Measurements from ENCODE around the gene NRXN3. TPM values are rescaled to one million over a fixed set of nuclear protein-coding genes. Genes with fewer than 3 reads are reported as not detected.

The NRXN3 gene
- total and polyA plus RNA-seq, 7 donors, result 0.06 to 0.74 (median 0.15) TPM

DNA sequence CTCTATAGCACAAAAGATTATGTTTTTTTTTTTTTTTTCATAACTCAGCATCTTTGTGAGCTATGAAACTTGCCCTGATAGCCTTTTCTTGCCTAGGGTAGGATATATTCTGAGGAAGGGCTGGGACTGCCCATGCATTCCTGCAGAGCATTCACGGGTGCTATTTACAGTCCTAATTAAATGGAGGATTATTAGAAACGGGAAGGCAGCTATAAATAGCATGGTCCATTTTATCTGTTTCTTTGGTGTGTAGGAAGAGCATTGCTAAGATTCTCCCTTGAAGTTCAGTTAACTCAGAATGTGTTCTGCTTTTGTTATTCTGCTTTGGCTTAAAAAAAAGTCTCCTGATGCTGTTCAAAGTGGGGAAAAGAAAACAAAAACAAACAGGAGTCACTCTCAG, 1410.2 kb downstream of the NRXN3 start:
- WGBS, 3 donors, result 0 to 8% (median 8%) methylated on average over 2 of the region's 2 CpGs
- intact Hi-C loops (cut with DNase I), result no loop called here
- no peak for ATAC-seq

DNA sequence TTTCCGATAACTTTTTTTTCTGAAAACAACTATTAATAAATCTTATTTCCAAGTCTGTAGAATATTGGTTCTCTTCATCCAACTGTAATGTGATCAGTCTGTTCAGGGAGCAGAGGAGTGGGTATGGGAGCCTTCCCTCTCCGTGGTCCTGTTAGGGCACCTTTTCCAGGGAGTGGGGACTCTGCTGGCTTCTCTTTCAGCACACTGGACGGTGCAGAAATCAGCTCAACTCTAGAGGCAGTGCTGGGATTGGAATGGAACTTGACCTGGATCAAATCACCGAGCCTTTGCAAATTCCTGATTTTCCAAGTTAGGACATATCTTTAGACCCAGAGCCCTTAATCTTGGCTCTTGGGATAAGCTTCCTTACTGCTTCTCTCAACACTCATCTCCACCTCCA, 1410.7 kb downstream of the NRXN3 start:
- Histone ChIP-seq H3K27ac (no peak overlapping the region), H3K9me3 (no peaks in the 10 kb centered on the region), H3K4me1 (peaks cover 1% of the 10 kb centered on the region), H3K36me3 (ENCODE audit: insufficient read depth in 1 of 2, low read depth in 1 of 2) (no peaks in the 10 kb centered on the region), H3K4me3 (no peak overlapping the region), H3K27me3 (ENCODE audit: insufficient read depth in 3 of 3, low read length in 2 of 3) (no peaks in the 10 kb centered on the region)
- intact Hi-C loops (cut with DNase I), result no loop called here
- TF ChIP-seq, protein P1, sequence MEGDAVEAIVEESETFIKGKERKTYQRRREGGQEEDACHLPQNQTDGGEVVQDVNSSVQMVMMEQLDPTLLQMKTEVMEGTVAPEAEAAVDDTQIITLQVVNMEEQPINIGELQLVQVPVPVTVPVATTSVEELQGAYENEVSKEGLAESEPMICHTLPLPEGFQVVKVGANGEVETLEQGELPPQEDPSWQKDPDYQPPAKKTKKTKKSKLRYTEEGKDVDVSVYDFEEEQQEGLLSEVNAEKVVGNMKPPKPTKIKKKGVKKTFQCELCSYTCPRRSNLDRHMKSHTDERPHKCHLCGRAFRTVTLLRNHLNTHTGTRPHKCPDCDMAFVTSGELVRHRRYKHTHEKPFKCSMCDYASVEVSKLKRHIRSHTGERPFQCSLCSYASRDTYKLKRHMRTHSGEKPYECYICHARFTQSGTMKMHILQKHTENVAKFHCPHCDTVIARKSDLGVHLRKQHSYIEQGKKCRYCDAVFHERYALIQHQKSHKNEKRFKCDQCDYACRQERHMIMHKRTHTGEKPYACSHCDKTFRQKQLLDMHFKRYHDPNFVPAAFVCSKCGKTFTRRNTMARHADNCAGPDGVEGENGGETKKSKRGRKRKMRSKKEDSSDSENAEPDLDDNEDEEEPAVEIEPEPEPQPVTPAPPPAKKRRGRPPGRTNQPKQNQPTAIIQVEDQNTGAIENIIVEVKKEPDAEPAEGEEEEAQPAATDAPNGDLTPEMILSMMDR (IDR thresholded peaks at IDR 0.05), result no peak
- DNase-seq, result no peak
- no peak for ATAC-seq
- 49 to 55% (median 50%) methylated on average over 4 of the region's 4 CpGs for WGBS, 3 donors

More for the DNA sequence above, 1410.2 kb downstream of the NRXN3 start:
- Histone ChIP-seq H3K9me3 (no peaks in the 10 kb centered on the region), H3K27me3 (ENCODE audit: insufficient read depth in 3 of 3, low read length in 2 of 3) (no peaks in the 10 kb centered on the region), H3K27ac (no peak overlapping the region), H3K4me3 (no peak overlapping the region), H3K4me1 (peaks cover 4% of the 10 kb centered on the region), H3K36me3 (ENCODE audit: insufficient read depth in 1 of 2, low read depth in 1 of 2) (no peaks in the 10 kb centered on the region)
- DNase-seq, result no peak
- TF ChIP-seq, protein P1 (IDR thresholded peaks at IDR 0.05), result no peak

DNA sequence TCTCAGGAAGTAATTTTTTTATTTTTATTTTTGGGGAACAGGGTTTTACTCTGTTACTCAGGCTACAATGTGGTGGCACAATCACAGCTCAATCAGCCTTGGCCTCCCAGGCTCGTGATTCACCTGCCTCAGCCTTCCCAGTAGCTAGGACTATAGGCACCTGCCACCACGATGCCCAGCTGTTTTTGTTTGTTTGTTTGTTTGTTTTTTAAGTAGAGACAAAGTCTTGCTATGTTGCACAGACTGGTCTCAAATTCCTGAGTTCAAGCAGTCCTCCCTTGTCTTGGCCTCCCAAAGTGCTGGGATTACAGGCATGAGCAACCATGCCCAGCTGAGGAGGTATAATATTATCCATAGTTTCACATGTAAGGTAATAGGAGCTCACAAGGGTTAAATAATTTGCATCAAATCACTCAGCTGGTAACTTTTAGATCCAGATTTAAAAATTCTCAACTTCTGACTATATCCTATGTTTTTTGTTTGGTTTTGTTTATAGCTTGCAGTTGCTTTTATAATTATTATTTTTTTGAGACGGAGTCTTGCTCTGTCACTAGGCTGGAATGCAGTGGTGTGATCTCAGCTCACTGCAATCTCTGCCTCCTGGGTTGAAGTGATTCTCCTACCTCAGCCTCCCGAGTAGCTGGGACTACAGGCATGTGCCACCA, 1411.9 kb downstream of the NRXN3 start:
- Histone ChIP-seq H3K36me3 (ENCODE audit: insufficient read depth in 1 of 2, low read depth in 1 of 2) (no peaks in the 10 kb centered on the region), H3K4me3 (no peak overlapping the region), H3K27ac (no peak overlapping the region), H3K4me1 (no peaks in the 10 kb centered on the region), H3K27me3 (ENCODE audit: insufficient read depth in 3 of 3, low read length in 2 of 3) (no peaks in the 10 kb centered on the region), H3K9me3 (no peaks in the 10 kb centered on the region)
- intact Hi-C loops (cut with DNase I), result no loop called here
- ATAC-seq (no peak), DNase-seq (no peak)
- 61 to 86% (median 71%) methylated on average over 4 of the region's 4 CpGs for WGBS, 3 donors
- TF ChIP-seq, protein P1 (IDR thresholded peaks at IDR 0.05), result no peak

DNA sequence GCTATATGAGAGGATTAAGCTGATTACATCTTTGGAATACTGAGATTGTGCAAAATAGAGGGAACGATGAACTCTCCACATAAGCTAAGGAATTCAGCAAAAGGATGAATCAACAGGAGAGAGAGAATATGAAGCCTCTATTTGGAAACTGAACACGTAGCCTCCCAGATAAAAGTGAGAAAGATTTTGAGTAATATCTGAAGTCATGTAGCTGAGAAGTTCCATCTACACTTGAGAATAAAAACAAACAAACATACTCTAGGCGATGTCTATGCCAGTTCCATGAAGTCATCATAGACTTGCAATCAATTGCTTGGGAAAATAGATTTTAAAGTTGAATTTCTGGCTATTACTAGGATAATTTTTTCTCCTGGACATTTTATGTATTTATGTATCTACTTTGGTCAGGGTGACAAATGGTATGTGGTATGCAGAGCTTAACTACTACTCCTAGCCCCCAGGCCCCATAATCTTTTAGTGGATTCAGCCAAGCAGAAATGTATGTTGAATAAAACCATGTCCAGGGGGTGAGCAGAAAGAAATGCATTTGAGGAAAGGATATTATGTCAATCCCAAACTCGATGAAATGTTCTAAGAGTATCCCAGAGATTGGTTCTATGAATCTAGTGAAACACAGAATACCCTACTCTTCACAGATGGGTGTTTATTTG, 1413.7 kb downstream of the NRXN3 start:
- no peaks in the 10 kb centered on the region for H3K4me1 ChIP-seq
- ATAC-seq (no peak), DNase-seq (no peak)
- no peaks in the 10 kb centered on the region for H3K27me3 ChIP-seq (ENCODE audit: insufficient read depth in 3 of 3, low read length in 2 of 3)
- TF ChIP-seq, protein P1 (IDR thresholded peaks at IDR 0.05), result no peak
- H3K9me3 ChIP-seq, result no peaks in the 10 kb centered on the region
- H3K27ac ChIP-seq, result no peak overlapping the region
- intact Hi-C loops (cut with DNase I), result no loop called here
- no peak overlapping the region for H3K4me3 ChIP-seq
- 84 to 90% (median 86%) methylated on average over 4 of the region's 4 CpGs for WGBS, 3 donors
- no peaks in the 10 kb centered on the region for H3K36me3 ChIP-seq (ENCODE audit: insufficient read depth in 1 of 2, low read depth in 1 of 2)

Measured in psoas muscle (tissue), 8 donors.